Measurements from ENCODE around the gene TSPEAR.

TSPEAR gene

GRCh38 chr21:44539046-44539445, 172.3 kb downstream of the TSPEAR start:
- no peak for DNase-seq

DNA sequence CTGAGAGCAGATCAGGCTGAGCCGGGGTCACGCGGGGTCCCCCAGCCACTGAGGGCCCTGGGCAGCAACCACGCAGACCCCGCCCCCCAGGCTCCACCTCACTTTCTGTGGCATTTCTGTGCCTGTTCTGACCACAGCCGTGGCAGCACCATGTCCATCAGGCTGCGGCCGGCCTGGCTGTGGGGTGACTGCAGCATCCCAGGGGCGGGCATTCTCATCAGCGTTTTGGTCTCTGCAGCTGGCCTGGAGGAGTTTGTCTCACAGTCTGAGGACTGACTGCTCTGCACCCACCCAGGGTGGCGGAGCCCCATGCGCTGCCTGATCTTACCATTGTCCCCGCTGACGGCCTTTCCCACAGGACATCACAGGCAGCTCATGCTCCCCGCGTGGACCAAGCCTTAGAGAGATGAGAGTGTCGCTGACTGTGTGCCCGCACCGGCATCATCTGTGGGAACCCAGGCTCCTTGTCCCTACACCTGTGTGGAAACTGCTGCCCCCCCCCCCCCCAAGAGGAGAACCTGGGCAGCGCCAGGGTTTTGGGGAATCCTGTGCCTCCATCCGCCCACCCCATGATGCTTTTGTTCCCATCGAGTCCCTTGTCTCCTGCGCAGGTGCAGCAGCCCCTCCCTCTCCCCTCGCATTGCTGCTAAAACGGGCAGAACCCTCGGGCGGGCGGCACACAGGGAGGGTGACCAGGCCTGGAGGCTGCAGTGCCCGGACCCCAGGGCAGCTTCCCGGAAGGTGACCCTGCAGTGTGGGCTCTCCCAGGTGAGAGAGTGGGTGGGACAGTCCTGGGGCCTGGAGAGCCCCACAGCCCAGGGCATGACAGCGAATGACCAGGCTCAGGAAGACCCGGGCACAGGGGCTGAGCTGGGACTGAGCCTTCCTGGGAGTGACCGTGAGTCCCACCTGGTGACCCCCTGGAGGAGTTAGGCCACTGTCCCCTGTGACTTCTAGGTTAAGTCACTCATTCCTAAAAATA, 173.2 kb downstream of the TSPEAR start:
- no peak for DNase-seq

DNA sequence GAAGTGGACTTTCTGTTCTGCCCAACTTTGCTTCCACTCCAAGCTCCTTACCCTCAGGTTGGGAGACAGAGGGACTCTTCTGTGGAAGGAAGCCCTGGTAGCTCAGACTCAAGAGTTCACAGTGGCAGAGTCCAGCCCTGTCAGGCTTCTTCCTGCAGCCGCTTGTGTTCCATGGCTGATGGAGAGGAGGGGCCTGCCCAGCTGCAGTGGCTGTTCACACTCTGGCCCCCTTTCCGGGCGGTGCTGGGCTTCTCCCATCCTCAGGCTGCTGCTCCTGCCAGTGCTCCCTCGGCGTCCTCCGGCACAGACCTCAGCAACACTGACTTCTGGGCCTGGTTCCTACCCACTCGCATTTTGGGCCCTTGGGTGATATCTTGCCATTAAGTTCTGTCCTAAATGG, 175.4 kb downstream of the TSPEAR start:
- no peak for DNase-seq

DNA sequence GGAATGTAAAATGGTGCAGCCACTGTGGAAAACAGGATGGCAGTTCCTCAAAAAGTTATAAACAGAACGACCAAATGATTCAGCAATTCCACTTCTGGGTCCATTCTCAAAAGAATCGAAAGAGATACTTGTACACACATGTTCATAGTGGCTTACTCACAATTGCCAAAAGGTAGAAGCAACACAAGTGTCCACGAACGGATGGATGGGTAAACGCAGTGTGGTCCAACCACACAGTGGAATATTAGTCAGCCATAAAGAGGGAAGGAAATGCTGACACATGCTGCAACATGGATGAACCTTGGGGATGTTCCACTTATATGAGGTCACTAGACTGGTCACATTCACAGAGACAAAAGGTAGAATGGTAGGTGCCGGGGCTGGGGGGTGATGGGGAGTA, 176.7 kb downstream of the TSPEAR start:
- no peak for DNase-seq

DNA sequence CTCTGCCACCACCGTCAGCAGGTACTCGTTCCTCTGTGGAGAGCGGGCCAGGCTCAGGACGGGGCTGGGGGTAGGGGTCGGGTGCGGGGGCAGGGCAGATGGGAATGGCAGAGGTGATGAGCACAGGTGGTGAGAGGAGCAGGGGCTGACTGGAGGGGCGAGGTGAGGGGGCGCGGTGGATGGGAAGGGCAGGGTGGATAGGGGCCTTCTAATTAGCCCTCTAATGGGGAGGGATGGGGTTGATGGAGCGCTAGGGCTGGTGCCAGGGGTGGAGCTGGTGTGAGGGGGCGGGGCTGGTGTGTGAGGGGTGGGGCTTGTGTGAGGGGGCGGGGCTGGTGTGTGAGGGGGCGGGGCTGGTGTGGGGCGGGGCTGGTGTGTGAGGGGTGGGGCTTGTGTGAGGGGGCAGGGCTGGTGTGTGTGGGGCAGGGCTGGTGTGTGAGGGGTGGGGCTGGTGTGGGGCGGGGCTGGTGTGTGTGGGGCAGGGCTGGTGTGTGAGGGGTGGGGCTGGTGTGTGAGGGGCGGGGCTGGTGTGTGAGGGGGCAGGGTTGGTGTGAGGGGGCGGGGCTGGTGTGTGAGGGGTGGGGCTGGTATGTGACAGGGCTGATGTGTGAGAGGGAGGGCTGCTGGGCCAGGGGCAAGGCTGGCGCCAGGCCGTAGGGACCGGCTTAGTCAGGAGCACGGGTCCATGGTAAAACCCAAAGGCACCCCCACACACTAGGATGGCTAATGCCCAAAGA, 177.3 kb downstream of the TSPEAR start:
- no peak for DNase-seq

- no peak for DNase-seq
Observed at GRCh38 chr21:44533121-44533890, 178.1 kb downstream of the TSPEAR start.

DNA sequence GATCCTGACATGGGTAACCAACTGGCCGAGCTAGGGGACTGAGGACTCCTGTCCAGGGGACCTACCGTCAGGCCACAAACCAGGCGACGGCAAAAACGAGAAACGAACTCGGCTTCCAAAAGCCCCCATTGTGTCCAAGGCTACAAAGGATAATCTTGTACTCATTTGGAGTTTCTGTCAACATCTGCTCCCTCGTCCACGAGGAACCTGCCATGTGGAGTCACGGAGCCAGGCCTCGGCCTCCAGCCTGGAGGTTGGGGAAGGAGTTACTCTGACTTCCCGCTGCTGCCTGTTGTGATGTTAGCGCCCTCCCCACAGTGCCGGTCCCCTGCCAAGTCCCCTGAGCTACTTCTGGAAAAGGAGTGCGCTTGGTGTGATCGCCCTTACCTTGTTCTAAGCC, 178.7 kb downstream of the TSPEAR start:
- no peak for DNase-seq

- no peak for DNase-seq
Observed at GRCh38 chr21:44531606-44532564, 179.5 kb downstream of the TSPEAR start.

DNA sequence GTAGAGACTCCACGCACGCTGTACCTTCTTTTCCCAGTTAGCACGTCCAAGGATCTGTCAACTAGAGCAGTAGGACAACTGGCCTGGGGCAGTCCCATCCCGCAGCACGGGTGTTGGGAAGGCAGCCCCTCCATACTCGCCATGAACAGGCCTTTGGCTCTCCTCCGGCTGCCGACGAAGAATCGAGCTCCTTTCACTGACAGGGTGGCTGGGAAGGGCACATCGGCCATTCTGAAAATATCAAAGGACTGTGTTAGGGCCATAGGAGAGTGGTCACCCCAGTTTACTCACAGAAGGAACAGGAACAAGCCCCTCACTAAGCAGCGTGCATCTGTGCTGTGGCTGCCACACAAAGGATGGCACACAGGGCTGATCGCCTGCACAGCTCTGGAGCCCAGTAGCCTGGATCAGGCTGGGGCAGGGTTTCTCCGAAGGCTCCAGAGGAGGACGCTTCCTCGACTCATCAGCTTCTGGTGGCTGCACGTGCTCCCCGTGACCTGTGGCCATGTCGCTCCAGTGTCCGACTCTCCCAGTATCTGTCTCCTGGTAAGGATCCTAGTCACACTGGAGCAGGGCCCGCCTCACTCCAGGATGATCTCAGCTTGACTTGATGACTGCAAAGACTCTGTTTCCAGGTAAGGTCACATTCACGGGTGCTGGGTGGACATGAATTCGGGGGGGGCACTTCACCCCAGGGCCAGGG, 180.3 kb downstream of the TSPEAR start:
- DNase-seq = no peak

GRCh38 chr21:44530221-44530902, 181.0 kb downstream of the TSPEAR start:
- no peak for DNase-seq

GRCh38 chr21:44529503-44530125, 181.8 kb downstream of the TSPEAR start:
- DNase-seq = no peak

DNA sequence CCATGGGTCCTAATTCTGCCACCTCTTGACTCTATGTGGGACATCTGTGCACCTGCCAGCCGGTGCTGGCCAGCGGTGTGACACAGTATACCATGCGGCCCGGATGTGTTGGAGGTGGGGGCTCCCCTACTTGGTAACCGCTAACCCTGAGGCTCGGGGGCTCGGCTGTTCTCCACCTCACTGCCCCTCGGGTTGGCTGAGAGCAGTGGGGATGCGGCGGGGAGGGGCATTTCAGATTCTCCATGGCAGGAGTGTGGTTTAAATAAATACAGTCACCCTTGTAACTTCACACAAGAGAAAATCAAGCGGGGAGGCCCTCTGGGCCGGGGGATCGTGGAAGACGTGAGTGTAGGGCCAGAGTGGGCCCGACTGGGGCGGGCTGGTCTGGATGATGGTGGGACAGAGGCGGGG, 182.4 kb downstream of the TSPEAR start:
- DNase-seq = no peak

GRCh38 chr21:44528634-44528995, 182.8 kb downstream of the TSPEAR start:
- DNase-seq = no peak

DNA sequence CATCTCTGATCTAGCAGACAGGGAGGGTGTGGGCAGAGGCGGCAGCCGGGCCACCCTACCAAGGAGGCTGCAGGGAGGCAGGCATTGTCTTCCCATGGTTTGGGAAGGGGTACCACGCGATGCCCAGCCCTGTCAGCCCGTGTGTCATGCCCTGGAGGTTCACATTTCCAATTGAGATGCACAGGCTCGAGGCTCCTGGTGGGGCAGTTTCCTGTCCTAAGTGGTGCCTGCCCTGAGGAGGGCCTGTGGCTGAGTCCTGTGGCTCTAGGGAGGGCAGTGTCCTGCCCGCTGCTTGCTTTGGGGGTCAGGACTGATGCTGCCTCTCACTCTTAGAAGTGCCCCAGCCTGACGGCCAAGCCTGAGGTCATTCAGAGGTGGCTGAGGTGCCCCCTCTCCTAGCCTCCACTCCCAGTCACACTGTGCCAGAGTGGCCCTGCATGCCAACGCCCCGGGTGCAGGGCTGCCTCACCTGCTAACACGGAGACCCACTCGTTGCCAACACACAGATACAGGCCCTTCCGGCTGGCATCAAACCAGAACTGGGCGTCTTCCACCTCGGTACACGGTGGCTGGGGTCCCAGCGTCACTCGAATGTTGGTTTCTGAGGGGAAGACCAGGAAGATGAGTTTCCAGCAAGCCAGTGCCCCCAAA, 183.3 kb downstream of the TSPEAR start:
- DNase-seq = no peak

GRCh38 chr21:44527156-44527982, 184.0 kb downstream of the TSPEAR start:
- DNase-seq = no peak

- no peak for DNase-seq
Observed at GRCh38 chr21:44526096-44526997, 185.0 kb downstream of the TSPEAR start.

GRCh38 chr21:44525391-44526095, 185.8 kb downstream of the TSPEAR start:
- no peak for DNase-seq
